HG03139 (cell line): Measurements from ENCODE around the gene CLSTN2.

Experiments used
- ATAC-seq: cut with Tn5 transposase; IDR thresholded peaks from one replicate; pipeline ENCODE4 v1.9.1; 2021; ENCODE audit not compliant: unreplicated experiment

CLSTN2 gene

GRCh38 chr3:140572334-140572733 lies 637.3 kb downstream of the CLSTN2 start:
- ATAC-seq: no peak

- ATAC-seq: no peak
Measured at GRCh38 chr3:140573011-140573410, 638.0 kb downstream of the CLSTN2 start.

GRCh38 chr3:140574375-140574774 lies 639.4 kb downstream of the CLSTN2 start:
- ATAC-seq: no peak

GRCh38 chr3:140576449-140576848 lies 641.5 kb downstream of the CLSTN2 start:
- no peak for ATAC-seq

- no peak for ATAC-seq
Measured at GRCh38 chr3:140577911-140578310, 642.9 kb downstream of the CLSTN2 start.

GRCh38 chr3:140579260-140579659 lies 644.3 kb downstream of the CLSTN2 start:
- no peak for ATAC-seq

GRCh38 chr3:140580746-140581145 lies 645.8 kb downstream of the CLSTN2 start:
- no peak for ATAC-seq

- no peak for ATAC-seq
Measured at GRCh38 chr3:140584549-140584948, 649.6 kb downstream of the CLSTN2 start.

GRCh38 chr3:140585828-140586227 lies 650.8 kb downstream of the CLSTN2 start:
- ATAC-seq: no peak

- no peak for ATAC-seq
Measured at GRCh38 chr3:140586311-140586710, 651.3 kb downstream of the CLSTN2 start.

- ATAC-seq: no peak
Measured at GRCh38 chr3:140588558-140588957, 653.6 kb downstream of the CLSTN2 start.

GRCh38 chr3:140593766-140594165 lies 658.8 kb downstream of the CLSTN2 start:
- no peak for ATAC-seq

- no peak for ATAC-seq
Measured at GRCh38 chr3:140595295-140595694, 660.3 kb downstream of the CLSTN2 start.

GRCh38 chr3:140597364-140597763 lies 662.4 kb downstream of the CLSTN2 start:
- ATAC-seq: no peak

- no peak for ATAC-seq
Measured at GRCh38 chr3:140597792-140598191, 662.8 kb downstream of the CLSTN2 start.

GRCh38 chr3:140599009-140599408 lies 664.0 kb downstream of the CLSTN2 start:
- no peak for ATAC-seq

GRCh38 chr3:140599496-140599895 lies 664.5 kb downstream of the CLSTN2 start:
- no peak for ATAC-seq

- no peak for ATAC-seq
Measured at GRCh38 chr3:140601881-140602280, 666.9 kb downstream of the CLSTN2 start.

GRCh38 chr3:140602781-140603180 lies 667.8 kb downstream of the CLSTN2 start:
- no peak for ATAC-seq

GRCh38 chr3:140603766-140604165 lies 668.8 kb downstream of the CLSTN2 start:
- ATAC-seq: no peak

- no peak for ATAC-seq
Measured at GRCh38 chr3:140610544-140610943, 675.6 kb downstream of the CLSTN2 start.

- ATAC-seq: no peak
Measured at GRCh38 chr3:140614001-140614400, 679.0 kb downstream of the CLSTN2 start.

GRCh38 chr3:140617135-140617534 lies 682.1 kb downstream of the CLSTN2 start:
- no peak for ATAC-seq

- no peak for ATAC-seq
Measured at GRCh38 chr3:140626856-140627255, 691.9 kb downstream of the CLSTN2 start.
